GM23338 (cell line): ENCODE results near the gene FUT6. TPM values are rescaled to one million over a fixed set of nuclear protein-coding genes. Genes with fewer than 3 reads are reported as not detected.

Source experiments
- ATAC-seq: fragments of 200-7000 bp; cut with Tn5 transposase; 3 replicates; pipeline ENCODE4 v1.9.1; 2020
- DNase-seq: peaks from one replicate; pipeline ENCODE4 v3.0.0-alpha.2; 2015; ENCODE audit warnings: low spot score
- H2AFZ ChIP-seq: fragments of 200-600 bp; sonication (generic); 2 replicates; pipeline ENCODE4 v1.8.0; 2016; ENCODE audit warnings: antibody characterized with exemption, mild to moderate bottlenecking, moderate library complexity
- H3F3A ChIP-seq: fragments of 200-600 bp; sonication (generic); replicated peaks from 2 replicates; pipeline ENCODE4 v1.8.0; 2017; ENCODE audit warnings: antibody characterized with exemption, mixed run types, low read depth
- H3K27ac ChIP-seq: fragments of 200-600 bp; sonication (generic); 2 replicates; pipeline ENCODE4 v1.6.1; 2016; ENCODE audit warnings: low read depth
- H3K27me3 ChIP-seq: fragments of 200-600 bp; sonication (generic); 2 replicates; pipeline ENCODE4 v1.8.0; 2016; ENCODE audit warnings: mild to moderate bottlenecking, mixed run types, moderate library complexity; ENCODE audit not compliant: insufficient read depth
- H3K36me3 ChIP-seq: fragments of 200-600 bp; sonication (generic); 2 replicates; pipeline ENCODE4 v1.8.0; 2016; ENCODE audit warnings: mild to moderate bottlenecking; ENCODE audit not compliant: insufficient read depth
- H3K4me1 ChIP-seq: fragments of 200-600 bp; sonication (generic); 2 replicates; pipeline ENCODE4 v1.8.0; 2016; ENCODE audit warnings: mild to moderate bottlenecking, moderate library complexity; ENCODE audit not compliant: insufficient read depth
- H3K4me2 ChIP-seq: fragments of 200-600 bp; sonication (generic); 2 replicates; pipeline ENCODE4 v1.7.1; 2017; ENCODE audit warnings: mixed run types
- H3K4me3 ChIP-seq: fragments of 200-600 bp; sonication (generic); 2 replicates; pipeline ENCODE4 v1.6.1; 2016; ENCODE audit warnings: mixed run types
- H3K79me2 ChIP-seq: fragments of 200-600 bp; sonication (generic); replicated peaks from 2 replicates; pipeline ENCODE4 v1.8.0; 2017; ENCODE audit warnings: mild to moderate bottlenecking; ENCODE audit not compliant: insufficient read depth
- H3K9me2 ChIP-seq: fragments of 200-600 bp; sonication (generic); 2 replicates; pipeline ENCODE4 v1.8.0; 2017; ENCODE audit not compliant: insufficient read depth
- H4K20me1 ChIP-seq: fragments of 200-600 bp; sonication (generic); replicated peaks from 2 replicates; pipeline ENCODE4 v1.8.0; 2017; ENCODE audit warnings: mild to moderate bottlenecking; ENCODE audit not compliant: insufficient read depth
- H3K27ac Mint-ChIP-seq: 2 replicates; pipeline ENCODE4 v1.8.0; 2020; ENCODE audit warnings: inconsistent platforms, mild to moderate bottlenecking, moderate library complexity, mixed read lengths
- H3K27me3 Mint-ChIP-seq: 3 replicates; pipeline ENCODE4 v1.8.0; 2022; ENCODE audit warnings: low read depth, mild to moderate bottlenecking, moderate library complexity, mixed read lengths, inconsistent platforms; ENCODE audit not compliant: insufficient read depth, poor library complexity
- H3K36me3 Mint-ChIP-seq: 3 replicates; pipeline ENCODE4 v1.8.0; 2021; ENCODE audit warnings: low read depth, mild to moderate bottlenecking, inconsistent platforms, moderate library complexity, mixed read lengths
- H3K4me1 Mint-ChIP-seq: 3 replicates; pipeline ENCODE4 v1.8.0; 2020; ENCODE audit warnings: mild to moderate bottlenecking, inconsistent platforms, mixed read lengths
- H3K4me3 Mint-ChIP-seq: 3 replicates; pipeline ENCODE4 v1.8.0; 2021; ENCODE audit warnings: moderate library complexity, mild to moderate bottlenecking, inconsistent platforms, mixed read lengths
- H3K9me3 Mint-ChIP-seq: 3 replicates; pipeline ENCODE4 v1.8.0; 2020; ENCODE audit warnings: moderate library complexity, mild to moderate bottlenecking, inconsistent platforms, mixed read lengths
- CREB1 ChIP-seq: fragments of 250-450 bp; sonication (Bioruptor Pico); IDR thresholded peaks from 2 replicates; pipeline ENCODE4 v1.5.0; 2020; ENCODE audit warnings: low read depth, mild to moderate bottlenecking, moderate library complexity
- EZH2 ChIP-seq: fragments of 200-600 bp; sonication (generic); IDR thresholded peaks from one replicate; pipeline ENCODE4 v1.8.0; 2017; ENCODE audit warnings: antibody characterized with exemption, mild to moderate bottlenecking, low read depth; ENCODE audit not compliant: unreplicated experiment
- EZH2phosphoT487 ChIP-seq: fragments of 200-600 bp; sonication (generic); IDR thresholded peaks from one replicate; pipeline ENCODE4 v1.8.1; 2018; ENCODE audit warnings: antibody characterized with exemption; ENCODE audit not compliant: unreplicated experiment
- POLR2AphosphoS5 ChIP-seq: IDR thresholded peaks from 2 replicates; pipeline ENCODE4 v1.6.1; 2016; ENCODE audit warnings: antibody characterized with exemption, low read depth
- ZNF114 ChIP-seq: fragments of 250-450 bp; sonication (Bioruptor Pico); IDR thresholded peaks from 2 replicates; pipeline ENCODE4 v1.5.0; 2020; ENCODE audit warnings: mild to moderate bottlenecking, moderate library complexity
- ZNF331 ChIP-seq: fragments of 250-450 bp; sonication (Bioruptor Pico); IDR thresholded peaks from 2 replicates; pipeline ENCODE4 v1.5.0; 2020; ENCODE audit warnings: low read depth, mild to moderate bottlenecking, moderate library complexity
- polyA plus RNA-seq: library from polyadenylated mRNA; unstranded; fragments of >200 nt; fragmentation: Nextera tagmentation; extraction: Ambion mirVana; gene quantifications from 2 replicates; pipeline ENCODE4 v1.2.1, GENCODE V29; 2016
- total RNA-seq: library from RNA; depleted of rRNA; stranded (reverse); fragments of >200 nt; shearing (Covaris generic); gene quantifications from 2 replicates; pipeline ENCODE4 v1.2.3, GENCODE V29; 2014
- TF ChIP-seq, protein P1 (sequence below): IDR thresholded peaks from one replicate; pipeline ENCODE4 v1.6.1; 2018; ENCODE audit warnings: antibody characterized with exemption; ENCODE audit not compliant: unreplicated experiment
- TF ChIP-seq, protein P2 (sequence below): fragments of 250-450 bp; sonication (Bioruptor Pico); IDR thresholded peaks from 2 replicates; pipeline ENCODE4 v1.5.0; 2020; ENCODE audit warnings: mild to moderate bottlenecking, moderate library complexity

The FUT6 gene
- total and polyA plus RNA-seq, 2 experiments from 2014 or later, result not detected

DNA sequence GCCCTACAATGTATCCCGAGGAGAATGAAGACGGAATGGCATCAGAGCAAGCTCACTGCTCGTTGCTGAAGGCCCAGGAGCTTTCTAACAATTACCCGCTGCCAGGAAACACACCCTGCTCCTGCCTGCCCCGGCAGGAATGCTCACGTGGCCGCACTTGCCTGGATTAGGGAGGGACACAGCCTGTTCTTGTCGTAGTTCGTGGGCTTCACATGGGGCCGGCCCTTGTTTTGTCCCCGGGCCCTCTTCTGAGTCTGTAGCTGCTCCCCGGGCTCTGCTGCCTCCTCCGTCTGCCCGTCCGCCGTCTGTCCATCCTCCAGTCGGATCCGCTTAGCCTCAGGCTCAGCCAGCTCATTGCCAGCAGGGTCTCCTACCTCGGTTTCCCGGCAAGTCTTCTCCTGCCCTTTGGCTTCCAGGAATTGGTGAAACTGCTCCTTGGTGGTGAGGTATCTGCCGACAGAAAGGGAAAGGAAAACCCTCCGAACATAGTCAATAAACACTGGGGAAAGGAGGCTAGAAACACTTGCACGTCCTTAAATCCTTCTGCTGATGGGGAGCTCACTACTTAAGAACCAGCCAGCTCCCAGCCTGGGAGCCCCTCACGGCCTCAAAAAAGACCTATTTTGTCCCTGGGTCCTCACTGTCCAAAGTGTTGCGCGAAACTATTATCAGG lies 49.5 kb downstream of the FUT6 start:
- Histone ChIP-seq H3K27ac (no peak overlapping the region), H3K4me1 (no peaks in the 10 kb centered on the region), H3F3A (no peaks in the 10 kb centered on the region), H3K36me3 (peaks cover 5% of the 10 kb centered on the region; the same call in 1 of the 2 replicates), H3K9me2 (no peaks in the 10 kb centered on the region), H4K20me1 (no peaks in the 10 kb centered on the region; the same call in 1 of the 2 replicates), H3K79me2 (no peaks in the 10 kb centered on the region), H3K4me3 (peak overlapping the region; percentile 74), H2AFZ (no peak overlapping the region), H3K4me2 (peak overlapping the region; percentile 79), H3K27me3 (no peaks in the 10 kb centered on the region)
- peak overlapping the region; percentile 99 for H3K4me3 Mint-ChIP-seq
- H3K4me1 Mint-ChIP-seq, result peaks cover 5% of the 10 kb centered on the region
- TF ChIP-seq, protein P1, sequence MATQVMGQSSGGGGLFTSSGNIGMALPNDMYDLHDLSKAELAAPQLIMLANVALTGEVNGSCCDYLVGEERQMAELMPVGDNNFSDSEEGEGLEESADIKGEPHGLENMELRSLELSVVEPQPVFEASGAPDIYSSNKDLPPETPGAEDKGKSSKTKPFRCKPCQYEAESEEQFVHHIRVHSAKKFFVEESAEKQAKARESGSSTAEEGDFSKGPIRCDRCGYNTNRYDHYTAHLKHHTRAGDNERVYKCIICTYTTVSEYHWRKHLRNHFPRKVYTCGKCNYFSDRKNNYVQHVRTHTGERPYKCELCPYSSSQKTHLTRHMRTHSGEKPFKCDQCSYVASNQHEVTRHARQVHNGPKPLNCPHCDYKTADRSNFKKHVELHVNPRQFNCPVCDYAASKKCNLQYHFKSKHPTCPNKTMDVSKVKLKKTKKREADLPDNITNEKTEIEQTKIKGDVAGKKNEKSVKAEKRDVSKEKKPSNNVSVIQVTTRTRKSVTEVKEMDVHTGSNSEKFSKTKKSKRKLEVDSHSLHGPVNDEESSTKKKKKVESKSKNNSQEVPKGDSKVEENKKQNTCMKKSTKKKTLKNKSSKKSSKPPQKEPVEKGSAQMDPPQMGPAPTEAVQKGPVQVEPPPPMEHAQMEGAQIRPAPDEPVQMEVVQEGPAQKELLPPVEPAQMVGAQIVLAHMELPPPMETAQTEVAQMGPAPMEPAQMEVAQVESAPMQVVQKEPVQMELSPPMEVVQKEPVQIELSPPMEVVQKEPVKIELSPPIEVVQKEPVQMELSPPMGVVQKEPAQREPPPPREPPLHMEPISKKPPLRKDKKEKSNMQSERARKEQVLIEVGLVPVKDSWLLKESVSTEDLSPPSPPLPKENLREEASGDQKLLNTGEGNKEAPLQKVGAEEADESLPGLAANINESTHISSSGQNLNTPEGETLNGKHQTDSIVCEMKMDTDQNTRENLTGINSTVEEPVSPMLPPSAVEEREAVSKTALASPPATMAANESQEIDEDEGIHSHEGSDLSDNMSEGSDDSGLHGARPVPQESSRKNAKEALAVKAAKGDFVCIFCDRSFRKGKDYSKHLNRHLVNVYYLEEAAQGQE, result no peak
- TF ChIP-seq ZNF114 (0 out of 2 replicates have a peak, but pooled peaks have one; percentile 16), ZNF331 (CRISPR knock-in tag) (no peak)
- H3K27ac Mint-ChIP-seq, result peak overlapping the region; percentile 85; the same call in 1 of the 2 replicates
- no peaks in the 10 kb centered on the region; the same call in 1 of the 3 replicates for H3K9me3 Mint-ChIP-seq
- H3K36me3 Mint-ChIP-seq, result peaks cover 41% of the 10 kb centered on the region
- ATAC-seq (no peak), DNase-seq (no peak)
- H3K27me3 Mint-ChIP-seq, result peaks cover 19% of the 10 kb centered on the region

DNA sequence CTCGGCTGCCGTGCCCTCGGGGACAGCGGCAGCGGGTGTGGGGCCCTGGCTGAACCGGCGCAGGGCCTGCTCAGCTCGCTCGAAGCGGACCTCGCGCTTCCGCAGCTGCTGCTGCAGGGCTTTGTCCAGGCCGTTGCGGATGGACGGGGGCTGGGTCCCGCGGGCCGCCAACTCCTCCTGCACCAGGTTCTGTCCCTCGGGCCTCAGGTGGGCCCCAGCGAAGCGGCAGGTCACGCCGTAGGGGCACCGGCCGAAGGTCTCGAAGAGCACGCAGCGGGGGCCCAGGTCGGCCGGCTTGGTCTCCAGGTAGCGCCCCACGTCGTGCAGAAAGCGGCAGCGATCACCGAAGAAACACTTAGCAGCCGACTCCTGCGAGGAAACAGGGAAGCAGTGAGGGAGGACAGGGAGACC lies 50.1 kb downstream of the FUT6 start:
- Histone ChIP-seq H3K79me2 (no peaks in the 10 kb centered on the region), H3K4me2 (no peak overlapping the region), H3K27me3 (no peaks in the 10 kb centered on the region), H3K4me3 (no peak overlapping the region), H3F3A (no peaks in the 10 kb centered on the region), H4K20me1 (peaks cover 2% of the 10 kb centered on the region; the same call in 1 of the 2 replicates), H3K9me2 (no peaks in the 10 kb centered on the region), H3K36me3 (peaks cover 5% of the 10 kb centered on the region; the same call in 1 of the 2 replicates), H2AFZ (no peak overlapping the region), H3K4me1 (no peaks in the 10 kb centered on the region), H3K27ac (no peak overlapping the region)
- no peak overlapping the region for H3K27ac Mint-ChIP-seq
- H3K4me3 Mint-ChIP-seq, result peak overlapping the region; percentile 99
- DNase-seq (no peak), ATAC-seq (no peak)
- peaks cover 5% of the 10 kb centered on the region for H3K4me1 Mint-ChIP-seq
- H3K36me3 Mint-ChIP-seq, result peaks cover 41% of the 10 kb centered on the region
- H3K27me3 Mint-ChIP-seq, result peaks cover 19% of the 10 kb centered on the region
- H3K9me3 Mint-ChIP-seq, result no peaks in the 10 kb centered on the region; the same call in 1 of the 3 replicates
- TF ChIP-seq CREB1 (CRISPR knock-in tag) (no peak), EZH2 (no peak), POLR2AphosphoS5 (no peak), EZH2phosphoT487 (no peak)
- TF ChIP-seq, protein P2, sequence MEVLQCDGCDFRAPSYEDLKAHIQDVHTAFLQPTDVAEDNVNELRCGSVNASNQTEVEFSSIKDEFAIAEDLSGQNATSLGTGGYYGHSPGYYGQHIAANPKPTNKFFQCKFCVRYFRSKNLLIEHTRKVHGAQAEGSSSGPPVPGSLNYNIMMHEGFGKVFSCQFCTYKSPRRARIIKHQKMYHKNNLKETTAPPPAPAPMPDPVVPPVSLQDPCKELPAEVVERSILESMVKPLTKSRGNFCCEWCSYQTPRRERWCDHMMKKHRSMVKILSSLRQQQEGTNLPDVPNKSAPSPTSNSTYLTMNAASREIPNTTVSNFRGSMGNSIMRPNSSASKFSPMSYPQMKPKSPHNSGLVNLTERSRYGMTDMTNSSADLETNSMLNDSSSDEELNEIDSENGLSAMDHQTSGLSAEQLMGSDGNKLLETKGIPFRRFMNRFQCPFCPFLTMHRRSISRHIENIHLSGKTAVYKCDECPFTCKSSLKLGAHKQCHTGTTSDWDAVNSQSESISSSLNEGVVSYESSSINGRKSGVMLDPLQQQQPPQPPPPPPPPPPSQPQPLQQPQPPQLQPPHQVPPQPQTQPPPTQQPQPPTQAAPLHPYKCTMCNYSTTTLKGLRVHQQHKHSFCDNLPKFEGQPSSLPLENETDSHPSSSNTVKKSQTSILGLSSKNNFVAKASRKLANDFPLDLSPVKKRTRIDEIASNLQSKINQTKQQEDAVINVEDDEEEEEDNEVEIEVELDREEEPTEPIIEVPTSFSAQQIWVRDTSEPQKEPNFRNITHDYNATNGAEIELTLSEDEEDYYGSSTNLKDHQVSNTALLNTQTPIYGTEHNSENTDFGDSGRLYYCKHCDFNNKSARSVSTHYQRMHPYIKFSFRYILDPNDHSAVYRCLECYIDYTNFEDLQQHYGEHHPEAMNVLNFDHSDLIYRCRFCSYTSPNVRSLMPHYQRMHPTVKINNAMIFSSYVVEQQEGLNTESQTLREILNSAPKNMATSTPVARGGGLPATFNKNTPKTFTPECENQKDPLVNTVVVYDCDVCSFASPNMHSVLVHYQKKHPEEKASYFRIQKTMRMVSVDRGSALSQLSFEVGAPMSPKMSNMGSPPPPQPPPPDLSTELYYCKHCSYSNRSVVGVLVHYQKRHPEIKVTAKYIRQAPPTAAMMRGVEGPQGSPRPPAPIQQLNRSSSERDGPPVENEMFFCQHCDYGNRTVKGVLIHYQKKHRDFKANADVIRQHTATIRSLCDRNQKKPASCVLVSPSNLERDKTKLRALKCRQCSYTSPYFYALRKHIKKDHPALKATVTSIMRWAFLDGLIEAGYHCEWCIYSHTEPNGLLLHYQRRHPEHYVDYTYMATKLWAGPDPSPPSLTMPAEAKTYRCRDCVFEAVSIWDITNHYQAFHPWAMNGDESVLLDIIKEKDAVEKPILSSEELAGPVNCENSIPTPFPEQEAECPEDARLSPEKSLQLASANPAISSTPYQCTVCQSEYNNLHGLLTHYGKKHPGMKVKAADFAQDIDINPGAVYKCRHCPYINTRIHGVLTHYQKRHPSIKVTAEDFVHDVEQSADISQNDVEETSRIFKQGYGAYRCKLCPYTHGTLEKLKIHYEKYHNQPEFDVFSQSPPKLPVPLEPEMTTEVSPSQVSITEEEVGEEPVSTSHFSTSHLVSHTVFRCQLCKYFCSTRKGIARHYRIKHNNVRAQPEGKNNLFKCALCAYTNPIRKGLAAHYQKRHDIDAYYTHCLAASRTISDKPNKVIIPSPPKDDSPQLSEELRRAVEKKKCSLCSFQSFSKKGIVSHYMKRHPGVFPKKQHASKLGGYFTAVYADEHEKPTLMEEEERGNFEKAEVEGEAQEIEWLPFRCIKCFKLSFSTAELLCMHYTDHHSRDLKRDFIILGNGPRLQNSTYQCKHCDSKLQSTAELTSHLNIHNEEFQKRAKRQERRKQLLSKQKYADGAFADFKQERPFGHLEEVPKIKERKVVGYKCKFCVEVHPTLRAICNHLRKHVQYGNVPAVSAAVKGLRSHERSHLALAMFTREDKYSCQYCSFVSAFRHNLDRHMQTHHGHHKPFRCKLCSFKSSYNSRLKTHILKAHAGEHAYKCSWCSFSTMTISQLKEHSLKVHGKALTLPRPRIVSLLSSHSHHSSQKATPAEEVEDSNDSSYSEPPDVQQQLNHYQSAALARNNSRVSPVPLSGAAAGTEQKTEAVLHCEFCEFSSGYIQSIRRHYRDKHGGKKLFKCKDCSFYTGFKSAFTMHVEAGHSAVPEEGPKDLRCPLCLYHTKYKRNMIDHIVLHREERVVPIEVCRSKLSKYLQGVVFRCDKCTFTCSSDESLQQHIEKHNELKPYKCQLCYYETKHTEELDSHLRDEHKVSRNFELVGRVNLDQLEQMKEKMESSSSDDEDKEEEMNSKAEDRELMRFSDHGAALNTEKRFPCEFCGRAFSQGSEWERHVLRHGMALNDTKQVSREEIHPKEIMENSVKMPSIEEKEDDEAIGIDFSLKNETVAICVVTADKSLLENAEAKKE, result no peak
